ENCODE measurements around the gene SLC9A9. TPM values are rescaled to one million over a fixed set of nuclear protein-coding genes. Genes with fewer than 3 reads are reported as not detected.

SLC9A9 gene
- total and polyA plus RNA-seq, 10 donors: 10.8 to 58.2 (median 44.7) TPM

- 51 to 77% (median 61%) methylated on average over 2 of the region's 2 CpGs for WGBS, 5 donors
These were observed 52.4 kb downstream of the SLC9A9 start for GRCh38 chr3:143795874-143796273.

GRCh38 chr3:143794793-143795462 lies 53.3 kb downstream of the SLC9A9 start:
- Histone ChIP-seq H3K36me3 (peaks cover 0 to 40% (median 4%) of the 10 kb centered on the region in 6 donors), H3K27me3 (replicated peaks in 1 of 7) (no peaks in the 10 kb centered on the region), H3K27ac (no peak overlapping the region), H3K4me3 (no peak overlapping the region), H3K9me3 (peaks cover 0 to 14% (median 0%) of the 10 kb centered on the region in 8 donors), H3K4me1 (no peaks in the 10 kb centered on the region)
- no peak for DNase-seq
- intact Hi-C loops (cut with DNase I; ENCODE audit: low total_unique reads): no loop called here
- no peak for TF ChIP-seq CTCF (IDR thresholded peaks at IDR 0.05 in 8 of 11, conservative IDR thresholded peaks at IDR 0.05 in 3 of 11)
- TF ChIP-seq POLR2A (IDR thresholded peaks at IDR 0.05): no peak
- no peak for TF ChIP-seq POLR2AphosphoS5 (IDR thresholded peaks at IDR 0.05)
- WGBS, 5 donors: 92 to 96% (median 94%) methylated on average over 6 of the region's 6 CpGs

More at GRCh38 chr3:143795874-143796273, 52.4 kb downstream of the SLC9A9 start:
- no peak overlapping the region for H3K4me3 ChIP-seq
- no peak overlapping the region for H3K27ac ChIP-seq
- peaks cover 0 to 33% (median 4%) of the 10 kb centered on the region in 6 donors for H3K36me3 ChIP-seq
- TF ChIP-seq CTCF (IDR thresholded peaks at IDR 0.05 in 8 of 11, conservative IDR thresholded peaks at IDR 0.05 in 3 of 11) (no peak), POLR2AphosphoS5 (IDR thresholded peaks at IDR 0.05) (no peak), POLR2A (IDR thresholded peaks at IDR 0.05) (no peak)
- intact Hi-C loops (cut with DNase I; ENCODE audit: low total_unique reads): no loop called here
- H3K4me1 ChIP-seq: no peaks in the 10 kb centered on the region
- H3K27me3 ChIP-seq (replicated peaks in 1 of 7): no peaks in the 10 kb centered on the region
- H3K9me3 ChIP-seq: peaks cover 0 to 14% (median 0%) of the 10 kb centered on the region in 8 donors
- DNase-seq: no peak

- TF ChIP-seq POLR2A (IDR thresholded peaks at IDR 0.05): no peak
- no peak for TF ChIP-seq POLR2AphosphoS5 (IDR thresholded peaks at IDR 0.05)
- no peak for TF ChIP-seq CTCF (IDR thresholded peaks at IDR 0.05 in 8 of 11, conservative IDR thresholded peaks at IDR 0.05 in 3 of 11)
- Histone ChIP-seq H3K36me3 (peaks cover 0 to 45% (median 4%) of the 10 kb centered on the region in 6 donors), H3K9me3 (peaks cover 0 to 14% (median 0%) of the 10 kb centered on the region in 8 donors), H3K27ac (no peak overlapping the region), H3K4me3 (no peak overlapping the region), H3K4me1 (no peaks in the 10 kb centered on the region), H3K27me3 (replicated peaks in 1 of 7) (no peaks in the 10 kb centered on the region)
- 79 to 85% (median 80%) methylated on average over 3 of the region's 3 CpGs for WGBS, 5 donors
- DNase-seq: no peak
- intact Hi-C loops (cut with DNase I; ENCODE audit: low total_unique reads): no loop called here
These were observed 54.3 kb downstream of the SLC9A9 start for GRCh38 chr3:143793971-143794370.

GRCh38 chr3:143791386-143791785 lies 56.9 kb downstream of the SLC9A9 start:
- Histone ChIP-seq H3K4me3 (no peak overlapping the region), H3K9me3 (peaks cover 0 to 14% (median 0%) of the 10 kb centered on the region in 8 donors), H3K27ac (no peak overlapping the region), H3K36me3 (peaks cover 0 to 45% (median 4%) of the 10 kb centered on the region in 6 donors), H3K27me3 (replicated peaks in 1 of 7) (no peaks in the 10 kb centered on the region), H3K4me1 (peaks cover 0 to 9% (median 2%) of the 10 kb centered on the region in 6 donors)
- 92 to 95% (median 93%) methylated on average over 2 of the region's 2 CpGs for WGBS, 5 donors
- no peak for TF ChIP-seq CTCF (IDR thresholded peaks at IDR 0.05 in 8 of 11, conservative IDR thresholded peaks at IDR 0.05 in 3 of 11)
- TF ChIP-seq POLR2A (IDR thresholded peaks at IDR 0.05): no peak
- no peak for TF ChIP-seq POLR2AphosphoS5 (IDR thresholded peaks at IDR 0.05)
- intact Hi-C loops (cut with DNase I; ENCODE audit: low total_unique reads): no loop called here
- no peak for DNase-seq
